Measurements from ENCODE around the gene SLC6A6.

Gene SLC6A6

DNA sequence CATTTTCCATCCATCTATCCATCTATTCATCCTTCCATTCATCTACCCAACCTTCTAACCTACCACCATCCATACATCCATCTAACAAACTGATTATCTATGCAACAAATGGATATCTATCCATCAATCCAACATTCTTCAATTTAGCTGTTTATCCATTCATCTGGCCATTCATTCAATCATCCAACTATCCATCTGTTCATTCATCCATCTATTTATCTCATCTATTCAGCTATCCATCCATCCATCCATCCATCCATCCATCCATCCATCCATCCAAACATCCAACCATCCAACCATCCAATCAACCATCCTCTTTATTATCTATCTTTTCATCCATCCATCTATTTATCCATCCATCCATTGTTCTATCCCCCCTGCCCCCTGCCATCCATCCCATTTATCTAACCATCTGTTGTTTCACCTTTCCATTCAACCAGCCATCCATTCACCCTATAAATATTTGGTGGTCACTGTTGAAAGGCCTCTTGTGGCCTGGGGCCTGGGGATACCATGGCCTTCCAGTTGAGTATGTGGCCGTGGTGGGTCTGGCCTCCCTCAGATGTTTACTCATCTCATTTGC lies 44.7 kb downstream of the SLC6A6 start:
- no peak for DNase-seq (ENCODE audit: extremely low read depth, low read depth)
- no peak for TF ChIP-seq CTCF (IDR thresholded peaks at IDR 0.05; ENCODE audit: low read depth, low read length)

DNA sequence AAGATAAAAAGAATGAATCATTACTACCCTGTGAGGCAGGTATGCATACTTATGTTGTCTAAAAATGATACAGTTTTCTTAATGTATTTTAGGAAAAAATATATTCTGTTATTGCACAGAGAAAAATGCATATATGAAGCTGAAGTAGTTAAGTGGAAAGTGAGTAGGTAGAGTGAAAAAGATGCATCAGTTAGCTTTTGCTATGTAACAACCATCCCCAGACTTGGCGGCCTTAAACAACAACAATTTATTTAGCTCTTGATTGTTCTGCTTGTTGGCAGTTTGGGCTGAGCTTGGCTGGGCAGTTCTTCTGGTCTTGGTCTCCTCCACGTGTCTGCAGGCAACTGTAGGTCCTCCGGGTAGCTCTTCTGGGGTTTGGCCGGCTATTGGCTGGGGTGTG lies 45.7 kb downstream of the SLC6A6 start:
- no peak for TF ChIP-seq CTCF (IDR thresholded peaks at IDR 0.05; ENCODE audit: low read depth, low read length)
- DNase-seq (ENCODE audit: extremely low read depth, low read depth), result no peak

GRCh38 chr3:14448756-14449727 lies 46.6 kb downstream of the SLC6A6 start:
- no peak for TF ChIP-seq CTCF (IDR thresholded peaks at IDR 0.05; ENCODE audit: low read depth, low read length)
- no peak for DNase-seq (ENCODE audit: extremely low read depth, low read depth)

DNA sequence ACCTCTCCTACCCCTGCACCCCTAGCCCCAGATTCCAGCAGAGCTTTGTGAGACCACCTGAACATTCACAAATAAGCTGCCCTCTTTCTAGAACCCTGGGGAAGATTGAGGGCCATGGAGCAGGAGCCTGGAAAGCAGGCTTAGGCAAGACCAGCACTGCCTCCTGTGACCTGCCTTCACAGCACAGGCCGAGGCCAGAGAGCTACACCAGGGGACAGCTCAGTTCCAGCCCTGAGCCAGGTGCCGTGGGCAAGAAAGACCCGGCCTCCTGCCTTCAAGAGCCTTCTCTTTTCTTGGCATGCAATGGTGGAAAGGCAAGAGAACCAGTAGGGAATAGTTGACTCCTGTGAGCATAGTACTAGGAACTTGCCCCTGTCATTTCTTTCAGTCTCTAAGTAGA lies 48.1 kb downstream of the SLC6A6 start:
- no peak for TF ChIP-seq CTCF (IDR thresholded peaks at IDR 0.05; ENCODE audit: low read depth, low read length)

GRCh38 chr3:14450922-14451606 lies 48.7 kb downstream of the SLC6A6 start:
- DNase-seq (ENCODE audit: extremely low read depth, low read depth), result no peak

More for the DNA sequence above, 48.1 kb downstream of the SLC6A6 start:
- no peak for DNase-seq (ENCODE audit: extremely low read depth, low read depth)

GRCh38 chr3:14451844-14452739 lies 49.7 kb downstream of the SLC6A6 start:
- peak; percentile 72 for DNase-seq (ENCODE audit: extremely low read depth, low read depth)
- TF ChIP-seq CTCF (IDR thresholded peaks at IDR 0.05; ENCODE audit: low read depth, low read length), result no peak

More at GRCh38 chr3:14450922-14451606, 48.7 kb downstream of the SLC6A6 start:
- TF ChIP-seq CTCF (IDR thresholded peaks at IDR 0.05; ENCODE audit: low read depth, low read length), result no peak

Measured in AG09319 (cell line).